Astrocyte of the cerebellum (primary cell): ENCODE data around the gene SPIN2A.
"Not testable (repeated sequence)": the region's sequence is repeated elsewhere in the genome, so short reads cannot be mapped to it uniquely, and the experiment has no call there.

ENCODE experiments used
- DNase-seq: peaks from one replicate; pipeline ENCODE4 v3.0.0-alpha.2; 2011; ENCODE audit warnings: low read depth
- H3K4me3 ChIP-seq: 2 replicates; pipeline ENCODE4 v1.5.1; 2011; ENCODE audit warnings: mild to moderate bottlenecking, low read depth, low read length, moderate library complexity
- CTCF ChIP-seq: IDR thresholded peaks from 2 replicates; pipeline ENCODE4 v1.5.1; 2012; ENCODE audit warnings: low read length, low read depth, moderate library complexity, mild to moderate bottlenecking; ENCODE audit errors: missing control alignments
- in situ Hi-C: cut with HindIII; loops from 2 replicates; pipeline ENCODE4 v1.10.0; 2017; ENCODE audit warnings: low sequenced_read_pairs

The SPIN2A gene

GRCh38 chrX:57137073-57137472, at the start of gene SPIN2A:
Gene SPIN2A, minus strand, starts transcription at chrX:57137397. Its CDS starts 800 bp downstream, at chrX:57136597.
- DNase-seq, in situ Hi-C loops: not testable (repeated sequence)
- peak within 1 kb of the TSS; percentile 24 for H3K4me3 ChIP-seq

DNA sequence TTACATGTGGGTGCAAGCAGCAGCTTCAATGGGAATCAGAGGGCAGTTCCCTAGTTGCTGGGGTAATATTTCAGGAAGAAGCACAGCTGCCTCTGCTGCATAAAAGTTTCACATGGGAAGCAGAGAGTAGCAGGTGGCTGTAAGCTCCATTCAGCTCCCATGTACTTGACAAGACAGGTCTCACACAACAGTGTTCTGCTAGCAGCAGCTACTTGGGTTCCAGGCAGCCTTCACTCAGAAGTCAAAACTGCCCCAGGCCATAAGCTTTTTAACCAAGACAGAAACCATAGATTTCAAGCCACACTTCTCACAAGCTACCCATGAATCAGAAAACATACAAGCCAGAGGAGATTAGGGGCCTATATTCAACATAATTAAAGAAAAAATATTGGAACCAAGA, 41.4 kb upstream of the SPIN2A start:
- no peak for TF ChIP-seq CTCF
- H3K4me3 ChIP-seq, result no peak overlapping the region
- no peak for DNase-seq
- in situ Hi-C loops, result no loop called here

- no peak for DNase-seq
- in situ Hi-C loops, result no loop called here
- H3K4me3 ChIP-seq, result no peak overlapping the region
- TF ChIP-seq CTCF, result no peak
Observed at GRCh38 chrX:57177070-57177469, 39.9 kb upstream of the SPIN2A start.

GRCh38 chrX:57172544-57172943, 35.3 kb upstream of the SPIN2A start:
- no peak for DNase-seq
- H3K4me3 ChIP-seq, result no peak overlapping the region
- in situ Hi-C loops, result no loop called here
- no peak for TF ChIP-seq CTCF

DNA sequence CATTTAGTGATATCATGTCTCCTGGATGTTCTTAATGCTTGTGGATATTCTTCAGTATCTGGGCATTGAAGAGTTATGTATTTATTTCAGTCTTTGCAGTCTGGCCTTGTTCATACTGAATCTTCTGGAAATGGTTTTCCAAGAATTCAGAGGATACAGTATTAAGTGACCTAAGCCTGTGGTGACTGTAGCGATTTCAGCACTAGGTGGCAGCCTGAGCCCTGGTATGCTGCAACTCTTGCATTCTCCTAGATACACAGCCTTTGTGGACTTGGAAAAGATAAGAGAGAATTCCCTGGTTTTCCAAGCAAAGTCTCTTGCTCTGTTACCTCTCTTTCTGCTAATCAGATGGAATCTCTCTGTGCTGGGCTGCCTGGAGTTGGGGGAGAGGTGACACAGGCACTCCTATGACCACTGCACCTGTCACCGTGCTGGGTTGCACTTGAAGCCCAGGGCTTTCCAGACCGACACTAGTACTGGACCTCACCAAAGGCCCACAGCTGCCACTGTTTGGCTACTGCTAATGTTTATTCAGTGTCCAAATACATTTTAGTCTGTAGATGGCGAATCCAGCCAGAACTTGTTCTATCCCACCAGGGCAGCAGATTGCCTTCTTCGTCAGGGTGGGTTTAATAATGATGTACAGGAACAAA, 19.3 kb upstream of the SPIN2A start:
- DNase-seq, result no peak
- TF ChIP-seq CTCF, result no peak
- H3K4me3 ChIP-seq, result no peak overlapping the region
- in situ Hi-C loops, result no loop called here

GRCh38 chrX:57155171-57155570, 18.0 kb upstream of the SPIN2A start:
- in situ Hi-C loops, result no loop called here
- H3K4me3 ChIP-seq, result no peak overlapping the region
- TF ChIP-seq CTCF, result no peak
- no peak for DNase-seq

DNA sequence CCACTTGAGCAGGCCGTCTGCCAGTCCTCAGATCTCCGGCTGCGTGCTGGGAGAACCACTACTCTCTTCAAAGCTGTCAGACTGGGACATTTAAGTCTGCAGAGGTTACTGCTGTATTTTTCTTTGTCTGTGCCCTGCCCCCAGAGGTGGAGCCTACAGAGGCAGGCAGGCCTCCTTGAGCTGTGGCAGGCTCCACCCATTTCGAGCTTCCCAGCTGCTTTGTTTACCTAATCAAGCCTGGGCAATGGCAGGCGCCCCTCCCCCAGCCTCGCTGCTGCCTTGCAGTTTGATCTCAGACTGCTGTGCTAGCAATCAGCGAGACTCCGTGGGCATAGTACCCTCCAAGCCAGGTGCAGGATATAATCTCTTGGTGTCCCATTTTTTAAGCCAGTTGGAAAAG, 15.0 kb upstream of the SPIN2A start:
- DNase-seq, H3K4me3 ChIP-seq, in situ Hi-C loops: not testable (repeated sequence)

- H3K4me3 ChIP-seq, result no peak overlapping the region
- TF ChIP-seq CTCF, result no peak
- in situ Hi-C loops, result no loop called here
- no peak for DNase-seq
Observed at GRCh38 chrX:57138674-57139073, 1.5 kb upstream of the SPIN2A start.
